ENCODE measurements around the gene GPC6. TPM values are rescaled to one million over a fixed set of nuclear protein-coding genes. Genes with fewer than 3 reads are reported as not detected.

GPC6 gene
- total and polyA plus RNA-seq, 4 donors, result 5.9 to 29.1 (median 18.2) TPM

GRCh38 chr13:93420206-93420605 lies 193.6 kb downstream of the GPC6 start:
- 78% methylated on average over 1 of the region's 1 CpG for WGBS
- no peaks in the 10 kb centered on the region for H3K9me3 ChIP-seq (ENCODE audit: control insufficient read depth in 4 of 4, low read length in 3 of 4)
- DNase-seq (ENCODE audit: low spot score), result no peak

GRCh38 chr13:93420887-93421286 lies 194.3 kb downstream of the GPC6 start:
- Histone ChIP-seq H3K4me1 (ENCODE audit: control insufficient read depth in 4 of 4, insufficient read depth in 4 of 4, low read length in 3 of 4) (peaks cover 0 to 4% (median 0%) of the 10 kb centered on the region in 4 donors), H3K4me3 (ENCODE audit: low read depth in 1 of 3, low read length in 3 of 3) (no peak overlapping the region), H3K9me3 (ENCODE audit: control insufficient read depth in 4 of 4, low read length in 3 of 4) (no peaks in the 10 kb centered on the region), H3K36me3 (ENCODE audit: control insufficient read depth in 4 of 4, insufficient read depth in 3 of 4, low read depth in 1 of 4, low read length in 3 of 4) (no peaks in the 10 kb centered on the region), H3K27ac (ENCODE audit: low read depth in 1 of 2, low read length in 2 of 2) (no peak overlapping the region), H3K27me3 (ENCODE audit: control insufficient read depth in 4 of 4, insufficient read depth in 4 of 4, low read length in 3 of 4) (no peaks in the 10 kb centered on the region), H3K9ac (ENCODE audit: low read depth in 1 of 2, low read length in 2 of 2) (no peak overlapping the region)
- WGBS, result 94% methylated on average over 6 of the region's 6 CpGs
- no peak for DNase-seq (ENCODE audit: low spot score)
- TF ChIP-seq YY1 (IDR thresholded peaks at IDR 0.05), result no peak
- no peak for TF ChIP-seq MAX (IDR thresholded peaks at IDR 0.05)
- no peak for TF ChIP-seq REST (IDR thresholded peaks at IDR 0.05)
- TF ChIP-seq RAD21 (IDR thresholded peaks at IDR 0.05), result no peak
- TF ChIP-seq SP1 (IDR thresholded peaks at IDR 0.05), result no peak
- TF ChIP-seq NR2F2 (IDR thresholded peaks at IDR 0.05), result no peak
- TF ChIP-seq RXRA (IDR thresholded peaks at IDR 0.05), result no peak
- TF ChIP-seq FOXA2 (IDR thresholded peaks at IDR 0.05), result no peak
- TF ChIP-seq JUND (IDR thresholded peaks at IDR 0.05), result no peak
- TF ChIP-seq ZBTB33 (IDR thresholded peaks at IDR 0.05), result no peak
- no peak for TF ChIP-seq HNF4G (IDR thresholded peaks at IDR 0.05)
- no peak for TF ChIP-seq EGR1 (IDR thresholded peaks at IDR 0.05; ENCODE audit: low read depth in 2 of 2)
- TF ChIP-seq GABPA (IDR thresholded peaks at IDR 0.05 in 1 of 2, conservative IDR thresholded peaks at IDR 0.05 in 1 of 2), result no peak

More at GRCh38 chr13:93420206-93420605, 193.6 kb downstream of the GPC6 start:
- peaks cover 0 to 4% (median 0%) of the 10 kb centered on the region in 4 donors for H3K4me1 ChIP-seq (ENCODE audit: control insufficient read depth in 4 of 4, insufficient read depth in 4 of 4, low read length in 3 of 4)
- no peak overlapping the region for H3K9ac ChIP-seq (ENCODE audit: low read depth in 1 of 2, low read length in 2 of 2)
- H3K36me3 ChIP-seq (ENCODE audit: control insufficient read depth in 4 of 4, insufficient read depth in 3 of 4, low read depth in 1 of 4, low read length in 3 of 4), result no peaks in the 10 kb centered on the region
- TF ChIP-seq YY1 (IDR thresholded peaks at IDR 0.05), result no peak
- TF ChIP-seq REST (IDR thresholded peaks at IDR 0.05), result no peak
- no peak for TF ChIP-seq RXRA (IDR thresholded peaks at IDR 0.05)
- TF ChIP-seq HNF4A (conservative IDR thresholded peaks at IDR 0.05), result no peak
- TF ChIP-seq NR2F2 (IDR thresholded peaks at IDR 0.05), result no peak
- no peak for TF ChIP-seq EGR1 (IDR thresholded peaks at IDR 0.05; ENCODE audit: low read depth in 2 of 2)
- no peak overlapping the region for H3K4me3 ChIP-seq (ENCODE audit: low read depth in 1 of 3, low read length in 3 of 3)
- no peaks in the 10 kb centered on the region for H3K27me3 ChIP-seq (ENCODE audit: control insufficient read depth in 4 of 4, insufficient read depth in 4 of 4, low read length in 3 of 4)
- H3K27ac ChIP-seq (ENCODE audit: low read depth in 1 of 2, low read length in 2 of 2), result no peak overlapping the region

Data from liver (tissue), 9 donors.